NT2/D1 (cell line): Measurements from ENCODE around the gene NEGR1.

Experiments used
- SUZ12 ChIP-seq: IDR thresholded peaks from 2 replicates; pipeline ENCODE4 v1.6.1; 2011; ENCODE audit not compliant: insufficient read length, insufficient read depth; ENCODE audit errors: extremely low read depth
- YY1 ChIP-seq: IDR thresholded peaks from 2 replicates; pipeline ENCODE4 v1.6.1; 2011; ENCODE audit not compliant: insufficient read length, insufficient read depth
- ZNF274 ChIP-seq: IDR thresholded peaks from 2 replicates; pipeline ENCODE4 v1.6.1; 2011; ENCODE audit warnings: mild to moderate bottlenecking, low read depth, low read length

DNA sequence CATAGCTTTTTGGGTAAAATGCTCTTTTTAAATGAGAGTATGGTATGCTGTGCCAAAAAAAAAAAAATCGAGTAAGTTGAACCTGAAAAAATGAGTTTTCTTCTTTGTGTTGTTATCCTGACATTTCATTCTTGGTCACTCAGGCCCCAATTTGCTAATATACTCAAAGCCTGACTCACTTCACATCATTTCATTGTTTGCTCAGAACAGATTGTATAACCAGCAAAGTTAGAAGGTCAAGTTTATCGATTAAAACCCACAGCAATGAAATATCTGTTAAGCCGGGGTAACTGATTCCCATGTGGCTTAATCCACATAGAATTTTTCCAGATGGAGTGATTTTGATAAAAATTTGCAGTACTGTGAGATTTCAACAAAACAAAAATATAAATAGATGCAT, 363.7 kb downstream of the NEGR1 start:
- TF ChIP-seq YY1 (no peak), ZNF274 (no peak), SUZ12 (no peak)
